ENCODE measurements around the gene PDCD11.
"Not testable (repeated sequence)": the region's sequence is repeated elsewhere in the genome, so short reads cannot be mapped to it uniquely, and the experiment has no call there.

Gene PDCD11

GRCh38 chr10:103396067-103396788 lies at the start of gene PDCD11, which contains the start of gene ATP5MK:
TSS of gene PDCD11 (plus strand) at chr10:103396626. CDS start at chr10:103398427, 1,801 bp downstream.
TSS of gene ATP5MK (minus strand) at chr10:103396475. CDS start at chr10:103392457, 4,018 bp downstream.
- peaks cover 47% of the 10 kb centered on the region for H3K4me1 ChIP-seq
- peak within 1 kb of the TSS; percentile 86 for H3K27ac ChIP-seq
- no peak for TF ChIP-seq Cebpa-rat (IDR thresholded peaks at IDR 0.05)
- H3K27me3 ChIP-seq = no peaks in the 10 kb centered on the region
- H3K9ac ChIP-seq = peak within 1 kb of the TSS; percentile 82
- no peaks in the 10 kb centered on the region for H3K9me3 ChIP-seq
- peak within 1 kb of the TSS; percentile 97 for H3K4me2 ChIP-seq
- H4K20me1 ChIP-seq = peaks cover 46% of the 10 kb centered on the region
- peak within 1 kb of the TSS; percentile 77 for H3K4me3 ChIP-seq
- peaks cover 58% of the 10 kb centered on the region for H3K36me3 ChIP-seq

- peak overlapping the region; percentile 86 for H3K4me2 ChIP-seq
- H3K9me3 ChIP-seq = no peaks in the 10 kb centered on the region
- H3K27ac ChIP-seq = peak overlapping the region; percentile 93
- H3K4me1 ChIP-seq = peaks cover 25% of the 10 kb centered on the region
- no peak for TF ChIP-seq Cebpa-rat (IDR thresholded peaks at IDR 0.05)
- H3K27me3 ChIP-seq = no peaks in the 10 kb centered on the region
- peak overlapping the region; percentile 95 for H3K9ac ChIP-seq
- H3K36me3 ChIP-seq = peaks cover 40% of the 10 kb centered on the region
- H3K4me3 ChIP-seq = peak overlapping the region; percentile 94
- peaks cover 7% of the 10 kb centered on the region for H4K20me1 ChIP-seq
These were observed 46.3 kb upstream of the PDCD11 start for GRCh38 chr10:103350175-103350516.

GRCh38 chr10:103350517-103351260 lies 45.7 kb upstream of the PDCD11 start, which contains the start of gene PCGF6:
TSS of gene PCGF6 (minus strand) at chr10:103351140. CDS start at chr10:103351066, 74 bp downstream.
- Histone ChIP-seq H4K20me1 (peaks cover 7% of the 10 kb centered on the region), H3K4me1 (peaks cover 25% of the 10 kb centered on the region), H3K9me3 (no peaks in the 10 kb centered on the region), H3K27me3 (no peaks in the 10 kb centered on the region), H3K4me2 (peak within 1 kb of the TSS; percentile 86), H3K9ac (peak within 1 kb of the TSS; percentile 95), H3K27ac (peak within 1 kb of the TSS; percentile 93), H3K36me3 (peaks cover 35% of the 10 kb centered on the region), H3K4me3 (peak within 1 kb of the TSS; percentile 94)
- no peak for TF ChIP-seq Cebpa-rat (IDR thresholded peaks at IDR 0.05)

GRCh38 chr10:103353281-103353680 lies 43.1 kb upstream of the PDCD11 start:
- Histone ChIP-seq H3K4me3 (no peak overlapping the region), H3K27ac (no peak overlapping the region), H3K9me3 (no peaks in the 10 kb centered on the region), H4K20me1 (peaks cover 7% of the 10 kb centered on the region), H3K9ac (no peak overlapping the region), H3K4me1 (peaks cover 25% of the 10 kb centered on the region), H3K4me2 (no peak overlapping the region), H3K36me3 (peaks cover 9% of the 10 kb centered on the region), H3K27me3 (no peaks in the 10 kb centered on the region)
- TF ChIP-seq Cebpa-rat (IDR thresholded peaks at IDR 0.05) = no peak

- H3K4me1 ChIP-seq = peaks cover 12% of the 10 kb centered on the region
- not testable (repeated sequence) for H3K36me3 ChIP-seq, H3K27me3 ChIP-seq, H3K4me3 ChIP-seq, H4K20me1 ChIP-seq, H3K4me2 ChIP-seq, H3K9ac ChIP-seq, H3K9me3 ChIP-seq, H3K27ac ChIP-seq
These were observed 41.9 kb upstream of the PDCD11 start for GRCh38 chr10:103354567-103354966.

GRCh38 chr10:103355906-103356599 lies 40.4 kb upstream of the PDCD11 start:
- Histone ChIP-seq H3K9ac (no peak overlapping the region), H3K4me1 (peaks cover 6% of the 10 kb centered on the region; the same call in 1 of the 2 replicates), H3K36me3 (no peaks in the 10 kb centered on the region), H4K20me1 (no peaks in the 10 kb centered on the region), H3K4me3 (no peak overlapping the region), H3K27me3 (no peaks in the 10 kb centered on the region), H3K27ac (no peak overlapping the region), H3K4me2 (no peak overlapping the region), H3K9me3 (no peaks in the 10 kb centered on the region)
- TF ChIP-seq Cebpa-rat (IDR thresholded peaks at IDR 0.05) = no peak

- not testable (repeated sequence) for H3K27ac ChIP-seq, H3K36me3 ChIP-seq, H3K27me3 ChIP-seq, H3K9ac ChIP-seq, H4K20me1 ChIP-seq, H3K4me2 ChIP-seq, H3K4me3 ChIP-seq, H3K4me1 ChIP-seq, H3K9me3 ChIP-seq
These were observed 36.9 kb upstream of the PDCD11 start for GRCh38 chr10:103359493-103359892.

GRCh38 chr10:103360791-103361190 lies 35.6 kb upstream of the PDCD11 start:
- not testable (repeated sequence) for H3K4me3 ChIP-seq, H3K27me3 ChIP-seq, H4K20me1 ChIP-seq, H3K9ac ChIP-seq, H3K36me3 ChIP-seq, H3K27ac ChIP-seq, H3K9me3 ChIP-seq, H3K4me2 ChIP-seq, H3K4me1 ChIP-seq

GRCh38 chr10:103367379-103367781 lies 29.0 kb upstream of the PDCD11 start:
- H3K4me2 ChIP-seq = peak overlapping the region; percentile 88
- H3K9ac ChIP-seq = peak overlapping the region; percentile 87
- H4K20me1 ChIP-seq = no peaks in the 10 kb centered on the region
- peak overlapping the region; percentile 82 for H3K4me3 ChIP-seq
- H3K9me3 ChIP-seq = no peaks in the 10 kb centered on the region
- no peak for TF ChIP-seq Cebpa-rat (IDR thresholded peaks at IDR 0.05)
- peak overlapping the region; percentile 85 for H3K27ac ChIP-seq
- peaks cover 24% of the 10 kb centered on the region for H3K4me1 ChIP-seq
- H3K36me3 ChIP-seq = no peaks in the 10 kb centered on the region
- H3K27me3 ChIP-seq = no peaks in the 10 kb centered on the region

Measured in BLaER1 (cell line).